Osteocyte (in vitro differentiated cells): ENCODE measurements around the gene DLG2. TPM values are rescaled to one million over a fixed set of nuclear protein-coding genes. Genes with fewer than 3 reads are reported as not detected.
"Not testable (repeated sequence)": the region's sequence is repeated elsewhere in the genome, so short reads cannot be mapped to it uniquely, and the experiment has no call there.

Experiments used
- DNase-seq: peaks from one replicate; pipeline ENCODE4 v3.0.0; 2021; ENCODE audit warnings: mixed read lengths; ENCODE audit not compliant: unreplicated experiment; ENCODE audit errors: extremely low spot score
- H3K27ac Mint-ChIP-seq: one replicate; pipeline ENCODE4 v1.8.0; 2021; ENCODE audit warnings: mild to moderate bottlenecking, mixed read lengths; ENCODE audit not compliant: unreplicated experiment
- H3K27me3 Mint-ChIP-seq: one replicate; pipeline ENCODE4 v1.8.0; 2021; ENCODE audit warnings: mixed read lengths; ENCODE audit not compliant: unreplicated experiment
- H3K36me3 Mint-ChIP-seq: one replicate; pipeline ENCODE4 v1.8.0; 2021; ENCODE audit warnings: mixed read lengths; ENCODE audit not compliant: unreplicated experiment
- H3K4me1 Mint-ChIP-seq: one replicate; pipeline ENCODE4 v1.8.0; 2021; ENCODE audit warnings: mixed read lengths; ENCODE audit not compliant: unreplicated experiment
- H3K4me3 Mint-ChIP-seq: one replicate; pipeline ENCODE4 v1.8.0; 2021; ENCODE audit warnings: mild to moderate bottlenecking, moderate library complexity, mixed read lengths; ENCODE audit not compliant: unreplicated experiment
- H3K9me3 Mint-ChIP-seq: one replicate; pipeline ENCODE4 v1.8.0; 2021; ENCODE audit warnings: mixed read lengths; ENCODE audit not compliant: unreplicated experiment
- CTCF ChIP-seq: fragments of 200-600 bp; sonication (generic); IDR thresholded peaks from 2 replicates; pipeline ENCODE4 v1.5.0; 2021; ENCODE audit warnings: antibody characterized with exemption, mild to moderate bottlenecking, moderate library complexity
- total RNA-seq: library from RNA; stranded (reverse); gene quantifications from 2 replicates; pipeline ENCODE4 v1.2.1, GENCODE V29; 2021

The DLG2 gene
- total RNA-seq, 1 donor from 2014 or later: 2.1 TPM

DNA sequence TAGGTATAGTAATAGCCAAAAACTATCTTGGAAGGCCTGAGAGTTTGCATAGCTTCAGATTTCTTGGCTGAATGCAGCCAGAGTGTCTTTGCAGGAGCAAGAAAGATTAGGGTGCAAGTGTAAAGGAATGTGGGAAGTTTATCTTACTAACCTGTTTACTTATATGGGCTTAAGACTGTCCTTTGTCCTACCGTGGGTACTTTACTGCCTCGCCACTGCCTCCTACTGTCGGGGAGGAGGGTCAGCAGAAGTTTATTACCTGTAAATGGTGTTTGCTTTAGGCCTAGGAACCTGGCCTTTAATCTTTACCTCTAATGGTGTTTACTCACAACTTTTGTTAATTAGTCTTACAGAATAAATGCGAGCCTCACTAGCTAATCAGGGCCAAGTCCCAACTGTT, 633.8 kb downstream of the DLG2 start:
- H3K9me3 Mint-ChIP-seq: no peaks in the 10 kb centered on the region
- no peaks in the 10 kb centered on the region for H3K27me3 Mint-ChIP-seq
- DNase-seq: no peak
- no peaks in the 10 kb centered on the region for H3K36me3 Mint-ChIP-seq
- no peaks in the 10 kb centered on the region for H3K4me1 Mint-ChIP-seq
- H3K4me3 Mint-ChIP-seq: no peak overlapping the region
- TF ChIP-seq CTCF: no peak
- no peak overlapping the region for H3K27ac Mint-ChIP-seq

- Mint-ChIP-seq H3K36me3 (no peaks in the 10 kb centered on the region), H3K4me3 (no peak overlapping the region), H3K27ac (no peak overlapping the region), H3K4me1 (no peaks in the 10 kb centered on the region), H3K27me3 (no peaks in the 10 kb centered on the region), H3K9me3 (peaks cover 7% of the 10 kb centered on the region)
- TF ChIP-seq CTCF: no peak
- no peak for DNase-seq
Observed at GRCh38 chr11:84990141-84990540, 637.0 kb downstream of the DLG2 start.

DNA sequence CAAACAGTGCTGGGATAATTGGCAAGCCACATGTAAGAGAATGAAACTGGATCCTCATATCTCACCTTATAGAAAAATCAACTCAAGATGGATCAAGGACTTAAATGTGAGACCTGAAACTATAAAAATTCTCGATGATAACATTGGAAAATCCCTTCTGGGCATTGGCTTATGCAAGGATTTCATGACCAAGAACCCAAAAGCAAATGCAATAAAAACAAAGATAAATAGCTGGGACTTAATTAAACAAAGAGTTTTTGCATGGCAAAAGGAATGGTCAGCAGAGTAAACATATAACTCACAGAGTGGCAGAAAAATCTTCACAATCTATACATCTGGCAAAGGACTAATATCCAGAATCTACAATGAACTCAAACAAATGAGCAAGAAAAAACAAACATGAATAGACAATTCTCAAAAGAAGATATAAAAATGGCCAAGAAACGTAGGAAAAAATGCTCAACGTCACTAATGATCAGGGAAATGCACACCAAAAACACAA, 639.4 kb downstream of the DLG2 start:
- DNase-seq, H3K36me3 Mint-ChIP-seq, H3K4me3 Mint-ChIP-seq, H3K27ac Mint-ChIP-seq, H3K4me1 Mint-ChIP-seq, H3K27me3 Mint-ChIP-seq: not testable (repeated sequence)
- H3K9me3 Mint-ChIP-seq: peaks cover 15% of the 10 kb centered on the region

DNA sequence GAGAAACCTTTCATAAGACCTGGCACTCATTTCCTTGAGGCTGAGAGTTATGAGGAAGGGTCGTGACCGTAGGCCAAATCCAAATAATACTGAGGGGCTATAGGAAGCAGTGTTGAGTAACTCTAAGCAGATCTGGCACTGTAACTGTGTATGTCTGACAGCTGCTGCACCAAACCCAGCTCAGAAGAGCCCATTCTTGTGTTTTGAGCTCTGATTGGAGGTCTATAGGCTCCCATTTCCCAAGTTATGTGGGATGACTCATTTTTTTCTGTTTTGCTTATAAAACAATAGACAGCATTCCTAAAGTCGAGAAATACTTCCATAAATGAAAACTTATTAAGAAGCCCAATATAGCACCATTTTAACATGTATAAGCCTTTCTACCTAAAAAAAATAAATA, 645.8 kb downstream of the DLG2 start:
- no peak for DNase-seq
- no peaks in the 10 kb centered on the region for H3K4me1 Mint-ChIP-seq
- H3K9me3 Mint-ChIP-seq: peaks cover 26% of the 10 kb centered on the region
- H3K27me3 Mint-ChIP-seq: no peaks in the 10 kb centered on the region
- no peak for TF ChIP-seq CTCF
- no peak overlapping the region for H3K27ac Mint-ChIP-seq
- no peaks in the 10 kb centered on the region for H3K36me3 Mint-ChIP-seq
- H3K4me3 Mint-ChIP-seq: no peak overlapping the region

GRCh38 chr11:84969103-84969502, 658.0 kb downstream of the DLG2 start:
- Mint-ChIP-seq H3K27me3 (no peaks in the 10 kb centered on the region), H3K9me3 (no peaks in the 10 kb centered on the region), H3K4me3 (no peak overlapping the region), H3K4me1 (no peaks in the 10 kb centered on the region), H3K36me3 (no peaks in the 10 kb centered on the region), H3K27ac (no peak overlapping the region)
- DNase-seq: no peak
- TF ChIP-seq CTCF: no peak

DNA sequence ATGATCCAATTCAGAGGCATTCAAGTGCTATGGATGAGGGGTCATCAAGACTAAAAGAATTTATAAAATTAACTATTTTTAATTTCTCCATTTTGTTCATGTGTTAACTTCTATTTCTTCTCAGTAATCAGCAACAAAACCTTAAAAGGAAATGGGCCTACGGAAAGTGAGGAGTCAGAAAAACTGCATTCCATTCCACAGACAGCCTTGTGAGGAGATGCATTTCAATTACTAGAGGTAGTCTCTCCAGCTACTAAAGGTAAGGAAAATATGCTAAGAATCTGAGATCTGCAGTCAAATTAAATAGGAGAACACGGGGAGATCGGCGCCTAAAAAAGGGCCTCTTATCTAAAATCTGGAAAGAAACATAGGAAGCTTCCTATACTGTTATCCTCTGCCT, 661.7 kb downstream of the DLG2 start:
- DNase-seq: no peak
- Mint-ChIP-seq H3K4me1 (no peaks in the 10 kb centered on the region), H3K9me3 (no peaks in the 10 kb centered on the region), H3K27ac (no peak overlapping the region), H3K27me3 (no peaks in the 10 kb centered on the region), H3K4me3 (no peak overlapping the region), H3K36me3 (no peaks in the 10 kb centered on the region)
- no peak for TF ChIP-seq CTCF
